Epithelial cell of prostate (primary cell): Measurements from ENCODE around the gene NCOA1.
"Not testable (repeated sequence)": the region's sequence is repeated elsewhere in the genome, so short reads cannot be mapped to it uniquely, and the experiment has no call there.

Experiments used
- DNase-seq: peaks from one replicate; pipeline ENCODE4 v3.0.0-alpha.2; 2011; ENCODE audit warnings: low read depth, low spot score
- H3K27ac ChIP-seq: fragments of 450-650 bp; 2 replicates; pipeline ENCODE4 v1.5.1; 2017; ENCODE audit warnings: mild to moderate bottlenecking

NCOA1 gene

DNA sequence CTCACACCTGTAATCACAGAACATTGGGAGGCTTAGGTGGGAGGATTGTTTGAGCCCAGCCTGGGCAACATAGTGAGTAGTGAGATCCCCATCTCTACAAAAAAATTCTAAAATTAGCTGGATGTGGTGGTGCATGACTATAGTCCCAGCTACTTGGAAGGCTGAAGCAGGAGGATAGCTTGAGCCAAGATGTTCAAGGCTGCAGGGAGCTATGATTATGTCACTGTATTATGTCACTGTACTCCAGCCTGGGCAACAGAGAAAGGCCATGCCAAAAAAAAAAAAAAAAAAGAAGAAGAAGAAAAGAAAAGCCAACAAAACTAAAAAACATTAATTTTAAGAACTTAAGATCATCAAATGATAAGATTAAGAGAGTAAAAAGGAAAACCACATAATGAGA, 17.4 kb upstream of the NCOA1 start:
- H3K27ac ChIP-seq, result no peak overlapping the region
- no peak for DNase-seq

DNA sequence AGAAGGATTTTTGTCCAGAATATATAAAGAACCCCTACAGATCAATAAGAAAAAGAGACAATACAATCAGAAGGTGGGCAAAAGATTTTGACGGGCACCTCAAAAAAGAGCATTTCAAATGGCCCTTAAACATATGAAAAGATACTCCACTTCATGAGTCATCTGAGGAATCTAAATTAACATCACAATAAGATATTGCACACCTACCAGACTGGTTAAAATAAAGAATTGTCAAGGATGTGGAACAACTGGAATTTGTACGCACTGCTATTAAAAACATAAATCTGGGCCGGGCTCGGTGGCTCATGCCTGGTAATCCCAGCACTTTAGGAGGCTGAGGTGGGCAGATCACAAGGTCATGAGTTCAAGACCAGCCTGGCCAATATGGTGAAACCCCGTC, 17.0 kb upstream of the NCOA1 start:
- DNase-seq, result no peak
- no peak overlapping the region for H3K27ac ChIP-seq

DNA sequence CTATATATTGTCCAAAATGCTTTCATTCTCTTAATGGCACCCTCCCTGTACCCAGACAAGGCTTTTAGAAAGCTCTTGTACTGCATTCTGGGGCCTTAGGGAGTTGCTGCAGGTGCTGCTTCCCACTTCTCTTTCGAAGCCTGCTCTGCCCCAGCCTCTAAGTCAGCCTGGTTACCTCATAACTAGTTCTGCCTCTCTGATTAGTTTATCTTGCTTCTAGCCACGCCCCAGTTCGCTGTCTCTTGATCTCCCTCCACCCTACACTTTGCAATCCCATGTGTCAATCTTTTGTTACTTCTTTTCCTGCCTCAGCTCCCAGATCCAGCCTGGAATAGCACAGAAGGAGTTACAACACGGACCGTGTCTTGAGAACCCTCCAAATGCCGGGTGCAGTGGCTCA, 13.8 kb upstream of the NCOA1 start:
- no peak overlapping the region for H3K27ac ChIP-seq
- no peak for DNase-seq

DNA sequence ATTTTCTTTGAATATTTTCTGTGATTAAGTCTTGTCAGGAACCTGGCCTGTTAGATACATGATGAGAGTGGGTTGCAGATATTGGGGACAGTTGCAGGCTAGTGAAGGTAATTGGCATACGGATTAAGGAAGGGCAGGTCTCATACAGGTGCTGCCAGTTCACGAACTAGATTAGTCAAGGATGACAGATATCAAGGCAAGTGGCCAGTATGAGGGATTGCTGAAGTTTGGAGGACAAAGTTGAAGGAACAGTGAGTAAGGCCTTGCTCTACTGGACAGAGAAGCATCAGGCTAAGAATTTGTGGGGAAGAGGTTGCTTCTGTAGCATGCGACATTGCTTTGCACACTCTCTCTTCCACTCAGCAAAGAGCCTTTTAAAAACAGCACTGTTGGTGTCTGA, 12.8 kb upstream of the NCOA1 start:
- H3K27ac ChIP-seq, result no peak overlapping the region
- no peak for DNase-seq

DNA sequence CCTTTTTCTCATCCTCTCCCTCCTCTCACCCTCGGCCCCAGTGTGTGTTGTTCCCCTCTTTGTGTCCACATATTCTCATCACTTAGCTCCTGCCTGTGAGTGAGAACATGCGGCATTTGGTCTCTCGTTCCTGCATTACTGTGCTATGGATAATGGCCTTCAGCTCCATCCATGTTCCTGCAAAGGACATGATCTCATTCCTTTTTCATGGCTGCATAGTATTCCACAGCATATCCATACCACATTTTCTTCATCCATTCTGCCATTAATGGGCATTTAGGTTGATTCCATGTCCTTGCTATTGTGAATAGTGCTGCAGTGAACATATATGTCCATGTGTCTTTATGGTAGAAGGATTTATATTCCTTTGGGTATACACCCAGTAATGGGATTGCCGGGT, 10.8 kb upstream of the NCOA1 start:
- H3K27ac ChIP-seq, result no peak overlapping the region
- no peak for DNase-seq

DNA sequence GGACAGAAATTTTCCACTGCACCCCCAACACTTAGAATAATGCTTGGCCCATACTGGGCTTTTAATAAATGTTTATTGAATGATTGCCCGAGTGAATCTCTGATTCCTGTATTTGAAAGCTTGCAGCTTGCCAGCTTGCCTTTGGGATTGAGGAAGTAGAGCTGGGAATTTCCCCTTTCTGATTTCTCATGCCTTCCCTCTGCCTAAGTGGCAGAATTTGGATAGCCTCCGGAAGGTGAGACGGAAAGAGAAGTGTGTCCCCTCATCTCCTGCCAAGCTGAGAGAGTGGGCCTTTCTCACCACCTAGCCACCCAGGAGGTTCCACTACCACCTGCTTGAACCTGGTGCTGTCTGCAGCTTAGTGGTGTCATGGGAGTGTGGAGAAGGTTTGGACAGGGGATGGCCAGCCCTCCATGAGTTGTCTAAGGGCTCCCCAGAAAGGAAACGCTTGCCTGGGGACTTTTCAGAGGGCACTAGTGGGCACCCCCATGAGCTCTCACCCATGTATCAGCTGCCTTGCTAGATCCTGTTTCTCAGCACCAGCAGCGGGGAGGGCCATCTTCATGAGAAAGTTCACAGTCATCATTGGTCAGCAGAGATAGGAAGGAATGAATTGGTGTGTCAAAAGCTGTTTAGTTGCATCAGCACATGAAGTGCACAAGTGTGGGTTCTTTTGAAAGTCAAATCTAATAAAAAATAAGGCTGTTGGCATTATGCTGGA, 8.6 kb upstream of the NCOA1 start:
- H3K27ac ChIP-seq, result no peak overlapping the region
- no peak for DNase-seq

DNA sequence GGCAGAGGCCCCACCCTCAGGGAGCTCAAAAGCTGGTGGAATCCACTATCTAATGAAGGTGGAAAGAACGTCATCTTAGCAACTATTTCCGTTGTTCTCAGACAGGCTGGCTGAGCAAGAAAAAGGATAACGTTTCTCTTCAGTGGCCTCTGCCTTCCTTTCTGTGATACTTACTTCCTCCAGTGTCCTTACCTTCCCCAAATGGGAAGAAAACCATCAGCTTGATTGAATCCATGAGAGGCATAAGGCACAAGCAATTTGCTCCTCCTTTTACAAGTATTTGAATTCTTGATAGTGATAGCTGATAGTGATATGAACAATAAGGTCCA, 8.1 kb upstream of the NCOA1 start:
- DNase-seq, result no peak
- H3K27ac ChIP-seq, result no peak overlapping the region

DNA sequence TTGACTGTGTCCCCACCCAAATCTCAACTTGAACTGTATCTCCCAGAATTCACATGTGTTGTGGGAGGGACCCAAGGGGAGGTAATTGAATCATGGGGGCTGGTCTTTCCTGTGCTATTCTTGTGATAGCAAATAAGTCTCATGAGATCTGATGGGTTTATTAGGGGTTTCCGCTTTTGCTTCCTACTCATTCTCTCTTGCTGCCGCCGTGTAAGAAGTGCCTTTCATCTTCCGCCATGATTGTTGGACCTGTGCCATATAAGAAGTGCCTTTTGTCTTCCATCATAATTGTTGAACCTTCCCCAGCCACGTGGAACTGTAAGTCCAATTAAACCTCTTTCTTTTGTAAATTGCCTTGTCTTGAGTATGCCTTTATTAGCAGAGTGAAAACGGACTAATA, 6.4 kb upstream of the NCOA1 start:
- not testable (repeated sequence) for DNase-seq, H3K27ac ChIP-seq

DNA sequence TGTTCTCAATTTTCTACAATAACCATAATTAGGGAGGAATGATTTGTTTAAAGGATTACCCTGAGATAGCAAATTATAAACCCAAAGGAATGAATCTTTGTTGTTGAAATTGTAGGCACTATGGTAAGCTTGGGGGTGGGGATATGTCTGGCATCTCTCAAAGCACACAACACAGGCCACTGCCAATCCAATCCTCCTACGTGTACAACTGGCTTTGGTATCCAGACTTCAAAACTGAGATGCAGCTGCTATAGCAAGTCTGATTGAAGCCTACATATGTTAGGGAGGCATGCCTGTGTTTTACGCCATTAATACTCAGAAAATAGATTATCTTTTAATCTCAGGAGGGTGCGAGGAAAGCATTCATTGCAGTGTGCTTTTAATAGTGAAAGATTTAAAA, 5.9 kb upstream of the NCOA1 start:
- no peak overlapping the region for H3K27ac ChIP-seq
- DNase-seq, result no peak

DNA sequence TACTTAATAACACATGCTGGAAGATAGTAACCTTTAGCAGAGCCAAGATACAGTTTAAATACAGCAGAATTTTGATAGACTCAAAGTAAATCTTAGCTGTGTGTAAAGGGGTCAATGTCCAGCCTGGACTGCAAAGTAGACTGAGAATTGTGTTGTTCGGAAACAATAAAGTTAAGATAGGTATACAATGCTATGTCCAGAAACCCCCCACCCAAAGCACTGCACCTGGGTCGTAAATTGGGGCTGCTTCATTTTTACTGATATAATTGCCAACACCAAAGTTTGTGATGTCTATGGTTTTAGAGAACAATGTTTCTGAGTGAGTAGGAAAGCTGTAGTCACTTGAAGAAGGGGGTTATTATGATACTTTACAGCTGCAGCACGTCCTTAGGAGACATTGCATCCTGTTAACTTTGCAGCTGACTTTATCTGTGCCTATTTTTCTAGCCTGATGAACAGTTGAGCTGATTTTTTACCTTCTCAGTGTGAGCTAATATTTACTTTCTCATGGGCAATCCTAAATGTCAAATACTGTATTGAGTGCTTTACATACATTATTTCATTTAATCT, 4.3 kb upstream of the NCOA1 start:
- no peak for DNase-seq
- H3K27ac ChIP-seq, result no peak overlapping the region

DNA sequence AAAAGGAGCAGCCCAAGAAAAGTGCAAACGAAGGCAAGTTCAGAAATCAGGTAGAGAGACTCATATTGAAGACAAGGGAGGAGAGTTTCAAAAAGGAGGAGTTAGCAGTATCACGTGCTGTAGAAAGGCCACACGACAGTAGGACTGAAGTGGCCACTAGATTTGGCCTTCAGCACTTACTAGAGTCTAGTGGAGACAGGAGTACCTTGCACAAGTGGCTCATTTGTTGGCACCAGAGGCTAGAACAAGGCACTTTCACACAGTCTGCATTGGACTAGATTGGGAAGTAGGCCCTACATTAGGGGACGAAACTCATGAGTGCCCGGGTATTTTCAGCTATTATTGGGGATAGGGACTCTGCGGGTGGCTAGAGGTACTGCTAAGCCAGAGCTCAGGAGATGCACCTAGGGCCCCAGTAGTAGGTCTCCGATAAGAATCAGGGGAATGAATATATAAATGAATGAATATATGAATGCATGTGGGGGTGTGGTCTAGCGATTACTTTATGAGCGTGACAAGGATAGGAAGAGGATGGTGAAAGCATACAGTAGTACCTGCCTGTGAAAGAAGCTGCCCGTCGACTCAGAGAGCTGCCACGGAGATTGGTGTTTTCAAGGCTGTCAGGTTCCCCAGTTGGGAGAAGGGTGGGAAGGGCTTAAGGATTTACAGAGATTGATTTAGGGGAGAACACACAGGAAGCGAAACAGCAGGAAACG, 1.4 kb upstream of the NCOA1 start:
- H3K27ac ChIP-seq, result no peak overlapping the region
- no peak for DNase-seq

DNA sequence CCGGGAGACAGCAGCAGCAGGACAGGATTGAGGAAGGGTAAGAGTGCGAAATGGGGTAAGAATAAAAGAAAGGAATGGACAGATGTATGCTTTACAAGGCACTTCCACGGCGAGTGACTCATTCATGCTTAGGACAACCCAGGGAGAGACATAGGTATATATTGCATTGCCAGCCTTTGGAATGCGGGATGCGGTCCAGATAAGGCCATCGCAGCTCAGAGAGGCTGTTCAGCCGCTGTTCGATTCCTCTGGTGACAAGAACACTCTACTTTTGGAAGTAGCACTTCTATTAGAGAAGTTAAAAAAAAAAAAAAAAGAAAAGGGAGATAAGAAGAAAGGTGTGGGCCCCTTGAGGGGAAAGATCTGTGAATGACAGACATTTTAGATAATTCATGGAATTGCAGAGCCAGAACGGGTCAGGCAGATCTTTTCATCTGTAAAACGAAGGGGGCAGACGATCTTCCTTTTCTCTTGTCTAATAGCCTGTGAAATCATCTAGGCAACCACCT, 819 bp upstream of the NCOA1 start:
- DNase-seq, result no peak

DNA sequence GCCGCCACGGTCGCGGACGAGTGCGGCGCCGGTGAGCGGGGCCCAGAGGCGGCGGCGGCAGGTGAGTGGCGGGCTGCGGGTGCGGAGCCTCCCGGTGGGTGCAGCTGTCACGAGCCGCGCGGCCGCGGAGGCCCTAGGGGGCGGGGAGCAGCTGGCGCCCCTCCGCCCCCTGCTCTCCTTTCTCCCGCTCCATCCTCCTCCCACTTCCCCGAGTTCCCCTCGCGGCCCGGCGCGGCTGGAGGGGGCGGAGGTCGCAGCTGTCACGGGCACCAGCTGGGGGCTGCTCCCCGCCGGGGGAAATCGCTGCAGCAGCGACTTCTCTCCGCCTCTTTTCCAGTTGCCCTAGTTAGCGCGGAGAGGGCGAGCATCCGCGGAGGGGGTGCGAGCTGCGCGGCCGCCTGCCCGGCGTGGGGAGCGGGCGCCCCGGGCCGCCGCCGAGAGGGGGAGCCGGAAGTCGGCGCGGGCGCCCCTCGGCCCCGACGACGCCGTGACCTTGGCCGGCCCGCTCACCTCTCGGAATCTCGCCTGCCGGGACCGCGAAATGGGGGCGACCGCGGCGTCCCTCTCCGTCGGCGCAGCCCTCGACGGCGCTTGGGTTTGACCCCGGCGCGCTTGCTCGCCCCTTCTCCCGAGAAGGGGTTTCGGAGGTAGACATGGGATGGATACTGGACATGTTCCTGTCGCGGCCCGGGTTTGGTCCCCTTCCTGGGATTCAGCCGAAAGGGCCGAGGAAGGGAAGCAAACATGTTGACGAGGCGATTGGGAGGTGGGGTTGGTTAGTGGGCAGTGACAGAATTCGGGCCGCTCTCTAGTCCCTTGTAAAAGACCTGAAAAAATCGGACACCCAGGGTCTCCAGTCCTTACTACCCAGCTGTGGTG, 727 bp downstream of the NCOA1 start:
- peak overlapping the region; percentile 69 for H3K27ac ChIP-seq
- DNase-seq, result no peak

More for the DNA sequence above, 819 bp upstream of the NCOA1 start:
- H3K27ac ChIP-seq, result peak overlapping the region; percentile 69

DNA sequence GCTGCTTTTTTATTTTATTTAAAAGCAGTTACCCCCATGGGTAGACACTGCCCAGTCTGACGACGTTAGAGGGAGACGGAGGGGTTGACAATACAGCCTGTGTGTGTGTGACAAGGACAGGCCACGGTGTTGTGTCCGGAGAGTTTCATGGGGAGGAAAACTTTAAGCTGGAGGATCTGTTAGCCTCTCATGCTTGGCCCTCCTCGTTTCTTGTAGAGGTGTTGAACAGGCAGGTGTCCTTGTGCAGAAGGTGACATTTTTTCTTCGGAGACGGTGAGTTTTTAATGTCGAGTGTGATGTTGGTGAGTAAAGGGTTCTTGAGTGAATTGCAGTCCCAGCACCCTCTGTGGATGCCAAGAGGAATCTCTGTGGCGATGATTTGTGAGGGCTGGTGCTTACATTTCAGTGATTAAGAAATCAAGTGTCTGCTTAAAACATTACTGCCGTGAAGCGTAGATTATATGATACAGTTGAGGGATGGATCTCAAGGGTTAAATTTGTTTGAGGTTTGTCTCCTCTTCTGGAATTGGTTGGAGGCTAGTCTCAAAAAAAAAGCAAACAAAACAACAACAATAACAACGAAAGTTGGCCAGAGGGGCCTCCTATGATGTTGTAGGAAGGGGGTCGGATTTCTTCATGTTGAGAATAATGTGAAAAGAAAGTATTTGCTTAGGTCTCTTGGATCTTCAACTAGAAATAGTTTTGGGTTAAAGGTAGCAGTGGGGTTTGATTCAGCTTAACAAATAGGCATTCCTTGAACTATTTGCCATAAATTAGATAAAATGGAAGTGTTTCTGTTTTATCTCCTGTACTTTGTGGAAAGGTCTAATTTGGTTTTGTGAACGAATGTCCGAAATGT, 1.6 kb downstream of the NCOA1 start:
- DNase-seq, result no peak
- no peak overlapping the region for H3K27ac ChIP-seq

DNA sequence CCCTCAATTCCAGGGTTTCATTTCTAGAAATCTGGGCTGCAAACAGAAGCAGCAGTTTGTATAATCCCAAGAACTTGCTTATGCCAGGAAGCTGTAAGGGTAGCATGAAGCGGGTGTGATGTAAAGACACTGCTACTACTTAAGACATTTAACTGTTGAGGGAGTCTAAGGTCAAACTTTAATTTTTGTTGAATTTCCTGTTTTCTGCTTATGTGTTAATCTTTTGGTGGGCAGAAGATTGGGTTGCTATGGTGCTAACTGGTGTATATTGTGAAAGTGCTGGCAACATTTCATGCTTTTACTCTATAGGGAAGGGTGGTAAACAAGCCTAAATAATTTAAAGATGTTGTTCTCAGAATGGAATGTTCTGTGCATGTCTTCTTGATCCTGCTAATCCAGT, 2.7 kb downstream of the NCOA1 start:
- no peak for DNase-seq
- H3K27ac ChIP-seq, result no peak overlapping the region

DNA sequence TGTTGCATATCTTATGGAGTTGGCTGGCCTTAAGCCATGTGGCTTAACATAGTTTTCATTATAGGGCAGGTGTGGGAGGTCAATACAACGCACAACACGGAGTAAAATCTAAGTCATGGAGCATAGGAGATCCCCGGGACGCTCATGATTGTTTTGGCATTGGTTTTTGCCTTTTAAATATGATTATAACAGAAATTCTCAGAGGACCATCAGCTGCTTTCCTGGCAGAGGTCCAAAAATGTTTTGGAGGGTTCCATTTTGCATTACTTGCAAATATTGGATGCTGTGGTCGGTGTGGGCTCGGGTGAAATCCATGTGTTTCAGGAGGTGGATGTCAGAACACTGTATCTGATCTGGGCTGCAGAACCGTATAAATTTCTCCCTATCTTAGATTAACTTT, 3.4 kb downstream of the NCOA1 start:
- DNase-seq, result no peak
- no peak overlapping the region for H3K27ac ChIP-seq

DNA sequence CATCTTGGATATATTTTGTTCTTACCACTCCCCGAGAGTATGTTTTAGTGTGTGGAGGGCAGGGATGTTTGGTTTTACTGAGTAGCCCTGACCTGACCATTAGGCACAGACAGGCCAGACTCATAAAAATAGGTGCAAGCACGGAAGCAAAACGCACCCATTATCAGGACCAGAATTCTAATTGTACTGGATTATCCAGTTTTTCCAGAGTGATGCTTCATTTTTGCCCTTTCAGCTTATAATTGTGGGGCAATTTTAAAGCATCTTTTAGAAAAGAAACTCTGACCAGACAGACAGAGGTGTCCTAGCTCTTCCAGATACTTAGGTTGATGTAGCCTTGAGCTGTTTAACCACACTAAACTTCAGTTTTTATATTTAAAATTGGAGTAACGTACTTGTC, 4.4 kb downstream of the NCOA1 start:
- no peak for DNase-seq
- no peak overlapping the region for H3K27ac ChIP-seq

DNA sequence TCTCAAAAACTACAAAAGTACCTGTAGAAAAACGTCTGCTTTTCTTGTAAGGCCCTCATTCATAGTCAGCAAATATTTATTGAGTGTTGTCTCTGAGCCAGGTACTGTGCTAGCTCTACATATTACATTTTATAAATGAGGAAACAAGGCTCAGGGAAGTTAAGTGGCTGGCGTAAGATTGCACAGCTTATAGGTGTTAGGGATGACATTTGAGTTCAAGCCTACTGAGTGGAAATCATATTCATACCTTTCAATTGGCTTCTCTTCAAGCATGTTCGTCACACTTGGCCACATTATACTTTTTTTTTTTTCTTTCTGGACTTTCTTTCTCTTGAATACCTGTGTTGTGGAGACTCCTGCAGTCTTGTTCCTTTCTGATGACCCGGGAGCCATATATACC, 5.9 kb downstream of the NCOA1 start:
- no peak overlapping the region for H3K27ac ChIP-seq
- no peak for DNase-seq

DNA sequence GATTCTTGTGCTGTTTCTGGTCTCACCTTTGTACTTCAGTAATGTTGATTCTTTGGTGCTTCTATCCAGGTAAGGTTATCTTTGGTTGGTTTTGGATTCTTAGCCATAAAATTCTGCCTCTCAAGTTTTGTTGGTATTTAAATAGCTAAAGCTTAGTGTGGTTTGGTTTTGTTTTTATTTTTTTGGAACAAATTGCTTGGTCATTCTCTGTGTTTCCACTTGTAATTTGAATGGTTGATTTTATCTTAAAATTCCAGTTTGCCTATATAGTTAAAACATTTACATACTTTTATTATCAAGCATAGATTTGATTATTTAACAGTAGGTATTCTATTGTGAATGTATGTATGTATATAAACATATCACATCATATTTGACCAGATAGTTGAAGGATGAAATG, 6.6 kb downstream of the NCOA1 start:
- H3K27ac ChIP-seq, result no peak overlapping the region
- DNase-seq, result no peak

DNA sequence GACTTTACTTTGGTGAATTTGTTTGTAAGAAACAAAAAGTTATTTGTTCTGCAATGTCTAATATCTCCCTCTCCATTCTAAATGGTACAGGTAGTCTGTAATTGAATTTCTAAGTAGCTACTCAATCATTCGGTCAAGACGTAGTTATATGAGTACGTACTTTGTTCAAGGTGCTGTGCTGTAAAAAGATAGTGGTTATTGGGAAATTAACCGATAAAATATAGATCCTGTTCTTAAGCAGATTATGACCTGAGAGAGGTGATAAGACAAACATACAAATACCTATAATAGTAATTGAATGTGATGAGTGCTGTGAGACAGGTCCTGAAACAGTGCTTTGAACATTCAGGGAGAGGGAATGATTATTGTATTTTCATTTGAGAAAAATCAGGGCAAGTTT, 7.1 kb downstream of the NCOA1 start:
- H3K27ac ChIP-seq, result no peak overlapping the region
- DNase-seq, result no peak
